ENCODE measurements around the gene FBXW9. TPM values are rescaled to one million over a fixed set of nuclear protein-coding genes. Genes with fewer than 3 reads are reported as not detected.

The FBXW9 gene
- total and polyA plus RNA-seq, 10 donors, result 1.7 to 7.4 (median 4.3) TPM

GRCh38 chr19:12639901-12640613 lies 56.4 kb downstream of the FBXW9 start:
- TF ChIP-seq POLR2A (IDR thresholded peaks at IDR 0.05), result no peak
- peak; percentile 73 to 81 (median 77) for TF ChIP-seq POLR2AphosphoS5 (IDR thresholded peaks at IDR 0.05)
- peak; percentile 71 to 95 (median 88) for TF ChIP-seq CTCF (IDR thresholded peaks at IDR 0.05 in 8 of 11, conservative IDR thresholded peaks at IDR 0.05 in 3 of 11)
- peak overlapping the region in 3 of 8 donors; percentile 2 to 56 (median 50) for H3K27ac ChIP-seq
- intact Hi-C loops (cut with DNase I; ENCODE audit: low total_unique reads), result no loop called here
- H3K9me3 ChIP-seq, result no peaks in the 10 kb centered on the region
- WGBS, 5 donors, result 10 to 16% (median 10%) methylated on average over 12 to 39 of the region's 39 CpGs
- DNase-seq, result peak; percentile 95
- peak overlapping the region in 5 of 8 donors; percentile 4 to 60 (median 25) for H3K4me3 ChIP-seq
- H3K36me3 ChIP-seq, result peaks cover 0 to 24% (median 5%) of the 10 kb centered on the region in 6 donors
- peaks cover 0 to 14% (median 12%) of the 10 kb centered on the region in 6 donors for H3K4me1 ChIP-seq
- no peaks in the 10 kb centered on the region for H3K27me3 ChIP-seq (replicated peaks in 1 of 7)

Small RNA genes within 50 kb of the gene (small RNA-seq; reads per million reads assigned to genes)
- 31.5 to 70.7 (median 44.5) reads per million in 4 donors for gene SNORD41

Other genes with a start within 250 kb of the FBXW9 start
- 1 to 10 TPM; 3.9 to 6.8 (median 4.2) TPM for gene ZNF709, start 211.8 kb downstream of the FBXW9 start, total RNA-seq
- 1 to 10 TPM; 1.1 to 1.4 (median 1.3) TPM for gene ZNF709, start 211.8 kb downstream of the FBXW9 start, polyA plus RNA-seq
- gene ZNF564, start 145.1 kb downstream of the FBXW9 start, total RNA-seq, result 10 to 100 TPM; 17.0 to 24.5 (median 21.7) TPM
- gene ZNF564, start 145.1 kb downstream of the FBXW9 start, polyA plus RNA-seq, result 10 to 100 TPM in 1 of 3 donors, 1 to 10 TPM in 2; 5.9 to 11.4 (median 6.5) TPM
- 10 to 100 TPM; 11.6 to 21.7 (median 15.4) TPM for gene ZNF490, start 85.8 kb downstream of the FBXW9 start, total RNA-seq
- 1 to 10 TPM in 1 of 3 donors, under 1 TPM in 2; 0.77 to 1.1 (median 0.93) TPM for gene ZNF490, start 85.8 kb downstream of the FBXW9 start, polyA plus RNA-seq
- gene ZNF791, start 85.7 kb downstream of the FBXW9 start, total RNA-seq, result 10 to 100 TPM; 27.8 to 64.9 (median 33.4) TPM
- gene ZNF791, start 85.7 kb downstream of the FBXW9 start, polyA plus RNA-seq, result 10 to 100 TPM in 1 of 3 donors, 1 to 10 TPM in 2; 6.8 to 11.1 (median 7.3) TPM
- 100 to 1,000 TPM; 145 to 288 (median 218) TPM for gene MAN2B1, start 29.9 kb downstream of the FBXW9 start, total RNA-seq
- gene MAN2B1, start 29.9 kb downstream of the FBXW9 start, polyA plus RNA-seq, result 100 to 1,000 TPM in 1 of 3 donors, 10 to 100 TPM in 2; 50.6 to 122 (median 83.3) TPM
- gene WDR83, start 29.8 kb downstream of the FBXW9 start, total RNA-seq, result 10 to 100 TPM in 6 of 7 donors, 1 to 10 TPM in 1; 6.4 to 15.7 (median 12.9) TPM
- 10 to 100 TPM; 17.0 to 19.5 (median 19.0) TPM for gene WDR83, start 29.8 kb downstream of the FBXW9 start, polyA plus RNA-seq
- 100 to 1,000 TPM in 3 of 7 donors, 10 to 100 TPM in 4; 86.8 to 158 (median 96.0) TPM for gene DHPS, start 14.8 kb downstream of the FBXW9 start, total RNA-seq
- gene DHPS, start 14.8 kb downstream of the FBXW9 start, polyA plus RNA-seq, result 10 to 100 TPM; 55.1 to 76.6 (median 59.3) TPM
- gene GNG14, start 8.6 kb downstream of the FBXW9 start, total RNA-seq, result not detected
- gene GNG14, start 8.6 kb downstream of the FBXW9 start, polyA plus RNA-seq, result not detected
- gene TNPO2, start 27.3 kb upstream of the FBXW9 start, total RNA-seq, result 10 to 100 TPM; 47.5 to 83.6 (median 61.5) TPM
- gene TNPO2, start 27.3 kb upstream of the FBXW9 start, polyA plus RNA-seq, result 10 to 100 TPM; 15.8 to 30.4 (median 22.9) TPM
- 100 to 1,000 TPM; 127 to 225 (median 150) TPM for gene TRIR, start 38.1 kb upstream of the FBXW9 start, total RNA-seq
- gene TRIR, start 38.1 kb upstream of the FBXW9 start, polyA plus RNA-seq, result 100 to 1,000 TPM; 346 to 403 (median 386) TPM
- gene GET3, start 40.9 kb upstream of the FBXW9 start, total RNA-seq, result 10 to 100 TPM; 32.7 to 50.7 (median 38.4) TPM
- 10 to 100 TPM; 35.4 to 68.0 (median 52.8) TPM for gene GET3, start 40.9 kb upstream of the FBXW9 start, polyA plus RNA-seq
- gene BEST2, start 55.2 kb upstream of the FBXW9 start, total RNA-seq, result not detected
- not detected for gene BEST2, start 55.2 kb upstream of the FBXW9 start, polyA plus RNA-seq
- 10 to 100 TPM; 14.8 to 27.4 (median 25.2) TPM for gene HOOK2, start 78.9 kb upstream of the FBXW9 start, total RNA-seq
- 10 to 100 TPM in 2 of 3 donors, 1 to 10 TPM in 1; 7.1 to 24.3 (median 20.5) TPM for gene HOOK2, start 78.9 kb upstream of the FBXW9 start, polyA plus RNA-seq
- 100 to 1,000 TPM; 102 to 363 (median 189) TPM for gene JUNB, start 94.9 kb upstream of the FBXW9 start, total RNA-seq
- 100 to 1,000 TPM in 1 of 3 donors, 10 to 100 TPM in 2; 57.5 to 118 (median 64.0) TPM for gene JUNB, start 94.9 kb upstream of the FBXW9 start, polyA plus RNA-seq
- gene PRDX2, start 105.2 kb upstream of the FBXW9 start, total RNA-seq, result 100 to 1,000 TPM in 6 of 7 donors, 10 to 100 TPM in 1; 97.9 to 203 (median 140) TPM
- 100 to 1,000 TPM in 2 of 3 donors, 10 to 100 TPM in 1; 78.3 to 123 (median 108) TPM for gene PRDX2, start 105.2 kb upstream of the FBXW9 start, polyA plus RNA-seq
- gene THSD8, start 105.4 kb upstream of the FBXW9 start, total RNA-seq, result 1 to 10 TPM in 4 of 7 donors, not detected in 3; 1.1 to 4.8 (median 3.4) TPM
- gene THSD8, start 105.4 kb upstream of the FBXW9 start, polyA plus RNA-seq, result 1 to 10 TPM; 5.2 to 9.1 (median 5.7) TPM
- gene RNASEH2A, start 110.0 kb upstream of the FBXW9 start, total RNA-seq, result 10 to 100 TPM in 6 of 7 donors, 1 to 10 TPM in 1; 9.8 to 15.9 (median 11.7) TPM
- 10 to 100 TPM in 2 of 3 donors, 1 to 10 TPM in 1; 4.4 to 12.2 (median 11.4) TPM for gene RNASEH2A, start 110.0 kb upstream of the FBXW9 start, polyA plus RNA-seq
- not detected for gene RTBDN, start 137.9 kb upstream of the FBXW9 start, total RNA-seq
- not detected for gene RTBDN, start 137.9 kb upstream of the FBXW9 start, polyA plus RNA-seq
- gene MAST1, start 141.9 kb upstream of the FBXW9 start, total RNA-seq, result under 1 TPM in 6 of 7 donors, not detected in 1; 0.23 to 0.65 (median 0.33) TPM
- under 1 TPM in 2 of 3 donors, not detected in 1; 0.12 to 0.32 TPM for gene MAST1, start 141.9 kb upstream of the FBXW9 start, polyA plus RNA-seq
- 10 to 100 TPM; 20.4 to 36.1 (median 24.4) TPM for gene DNASE2, start 184.8 kb upstream of the FBXW9 start, total RNA-seq
- gene DNASE2, start 184.8 kb upstream of the FBXW9 start, polyA plus RNA-seq, result 10 to 100 TPM; 19.5 to 33.9 (median 28.1) TPM
- gene KLF1, start 190.6 kb upstream of the FBXW9 start, total RNA-seq, result 10 to 100 TPM in 1 of 7 donors, 1 to 10 TPM in 3, under 1 TPM in 2, not detected in 1; 0.44 to 13.0 (median 2.7) TPM
- under 1 TPM; 0.13 to 0.67 (median 0.33) TPM for gene KLF1, start 190.6 kb upstream of the FBXW9 start, polyA plus RNA-seq
- gene GCDH, start 194.5 kb upstream of the FBXW9 start, total RNA-seq, result 10 to 100 TPM; 19.0 to 48.4 (median 29.3) TPM
- 10 to 100 TPM; 16.3 to 29.4 (median 20.1) TPM for gene GCDH, start 194.5 kb upstream of the FBXW9 start, polyA plus RNA-seq
- gene SYCE2, start 222.7 kb upstream of the FBXW9 start, total RNA-seq, result under 1 TPM in 1 of 7 donors, not detected in 6; 0.74 TPM
- gene SYCE2, start 222.7 kb upstream of the FBXW9 start, polyA plus RNA-seq, result under 1 TPM; 0.29 to 0.85 (median 0.30) TPM
- 10 to 100 TPM; 32.8 to 49.9 (median 42.2) TPM for gene FARSA, start 237.1 kb upstream of the FBXW9 start, total RNA-seq
- gene FARSA, start 237.1 kb upstream of the FBXW9 start, polyA plus RNA-seq, result 10 to 100 TPM; 25.1 to 55.4 (median 36.3) TPM
- 100 to 1,000 TPM; 306 to 828 (median 571) TPM for gene CALR, start 242.0 kb upstream of the FBXW9 start, total RNA-seq
- gene CALR, start 242.0 kb upstream of the FBXW9 start, polyA plus RNA-seq, result 100 to 1,000 TPM; 150 to 194 (median 193) TPM
- 100 to 1,000 TPM in 1 of 7 donors, 10 to 100 TPM in 6; 80.4 to 109 (median 90.8) TPM for gene RAD23A, start 249.2 kb upstream of the FBXW9 start, total RNA-seq
- 100 to 1,000 TPM in 2 of 3 donors, 10 to 100 TPM in 1; 88.6 to 134 (median 115) TPM for gene RAD23A, start 249.2 kb upstream of the FBXW9 start, polyA plus RNA-seq